ENCODE measurements around the gene CCND3. TPM values are rescaled to one million over a fixed set of nuclear protein-coding genes. Genes with fewer than 3 reads are reported as not detected.

CCND3 gene
- total RNA-seq, 2 experiments from 2014 or later, result 244 to 319 TPM

DNA sequence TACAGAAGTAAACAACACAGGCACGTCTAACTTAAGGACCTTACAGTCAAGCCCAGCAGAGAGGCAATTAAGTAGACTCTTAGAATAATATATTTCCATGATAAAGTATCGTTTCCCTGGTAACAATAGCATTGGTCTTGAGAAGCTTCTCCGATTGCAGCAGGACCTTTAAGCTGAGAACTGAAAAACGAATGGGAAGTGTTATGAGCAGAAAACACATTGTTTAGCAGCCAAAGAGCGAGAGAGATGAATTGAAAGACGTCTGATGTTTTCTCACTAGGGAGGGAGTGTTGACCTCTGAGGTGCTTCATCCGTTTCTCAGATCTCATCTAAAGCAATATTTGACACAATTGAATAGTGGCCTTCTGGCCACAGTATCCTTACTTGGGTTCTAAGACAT is 19.5 kb downstream of the CCND3 start:
- peak overlapping the region; percentile 92 for H3K4me3 ChIP-seq (ENCODE audit: low read depth, low read length, poor library complexity, severe bottlenecking)
- H2AFZ ChIP-seq (ENCODE audit: low read length), result no peak overlapping the region
- peaks cover 53% of the 10 kb centered on the region for H3K36me3 ChIP-seq (ENCODE audit: insufficient read depth, low read length)
- CTCF ChIA-PET (ENCODE audit: unreplicated experiment), result interaction anchor here (1.4 to 1.9 kb wide), 2 partner anchors 27 to 120 kb away, joined by 10 to 11 read pairs; partner anchors contain the start of gene USP49
- H3K9me2 ChIP-seq (ENCODE audit: insufficient read depth, low read length), result no peaks in the 10 kb centered on the region
- H3K27ac ChIP-seq (ENCODE audit: low read depth, low read length, poor library complexity, severe bottlenecking), result peak overlapping the region; percentile 74
- peaks cover 87% of the 10 kb centered on the region for H3K79me2 ChIP-seq (ENCODE audit: insufficient read depth, low read depth, low read length)
- DNase-seq (ENCODE audit: low spot score), result no peak
- no peak for TF ChIP-seq EZH2phosphoT487 (IDR thresholded peaks at IDR 0.05; ENCODE audit: borderline replicate concordance, low read depth, low read length)
- no peak for TF ChIP-seq CTCF (conservative IDR thresholded peaks at IDR 0.05; ENCODE audit: low read length)
- BruUV-seq (replicated peaks), result no TSS peak
- no peaks in the 10 kb centered on the region for H3K9me3 ChIP-seq (ENCODE audit: low read length)
- intact Hi-C loops (cut with micrococcal nuclease; ENCODE audit: unreplicated experiment), result loop anchor here (5.0 kb wide), 1 partner anchor 75 kb away; no protein-coding TSS in a partner anchor
- peaks cover 25% of the 10 kb centered on the region for H3K4me1 ChIP-seq (ENCODE audit: insufficient read depth, low read length, poor library complexity, severe bottlenecking)
- H4K20me1 ChIP-seq (ENCODE audit: insufficient read depth, low read length), result 0 out of 2 replicates have a peak, but pooled peaks cover 10% of the 10 kb centered on the region
- POLR2A ChIA-PET, result interaction anchor here (0.9 to 2.9 kb wide), 7 partner anchors 11 to 118 kb away, joined by 3 to 15 read pairs (median 7); partner anchors contain the start of genes CCND3 and USP49
- peak overlapping the region; percentile 95 for H3K4me2 ChIP-seq (ENCODE audit: low read length)

- H3K4me2 ChIP-seq (ENCODE audit: low read length), result peak overlapping the region; percentile 95
- peak overlapping the region; percentile 72; the same call in 1 of the 2 replicates for H2AFZ ChIP-seq (ENCODE audit: low read length)
- peak overlapping the region; percentile 74 for H3K27ac ChIP-seq (ENCODE audit: low read depth, low read length, poor library complexity, severe bottlenecking)
- intact Hi-C loops (cut with micrococcal nuclease; ENCODE audit: unreplicated experiment), result loop anchor here (1.0 to 5.0 kb wide), 4 partner anchors 74 to 134 kb away; partner anchors contain the start of gene TOMM6
- peak overlapping the region; percentile 92 for H3K4me3 ChIP-seq (ENCODE audit: low read depth, low read length, poor library complexity, severe bottlenecking)
- ChIA-PET POLR2A (interaction anchor here (0.8 to 2.9 kb wide), 11 partner anchors 12 to 296 kb away, joined by 3 to 15 read pairs (median 4); partner anchors contain the start of genes MRPS10, TOMM6 and USP49), CTCF (ENCODE audit: unreplicated experiment) (interaction anchor here (0.6 to 1.9 kb wide), 10 partner anchors 15 to 134 kb away, joined by 3 to 11 read pairs (median 4); partner anchors contain the start of genes CCND3, TAF8, TOMM6 and USP49)
- peaks cover 50% of the 10 kb centered on the region for H3K36me3 ChIP-seq (ENCODE audit: insufficient read depth, low read length)
- peaks cover 25% of the 10 kb centered on the region for H3K4me1 ChIP-seq (ENCODE audit: insufficient read depth, low read length, poor library complexity, severe bottlenecking)
- TF ChIP-seq CTCF (conservative IDR thresholded peaks at IDR 0.05; ENCODE audit: low read length), result no peak
- TF ChIP-seq EZH2phosphoT487 (IDR thresholded peaks at IDR 0.05; ENCODE audit: borderline replicate concordance, low read depth, low read length), result no peak
- H3K9me2 ChIP-seq (ENCODE audit: insufficient read depth, low read length), result no peaks in the 10 kb centered on the region
- no TSS peak for BruUV-seq (replicated peaks)
- DNase-seq (ENCODE audit: low spot score), result no peak
- H3K9me3 ChIP-seq (ENCODE audit: low read length), result no peaks in the 10 kb centered on the region
- 0 out of 2 replicates have a peak, but pooled peaks cover 8% of the 10 kb centered on the region for H4K20me1 ChIP-seq (ENCODE audit: insufficient read depth, low read length)
- peaks cover 82% of the 10 kb centered on the region for H3K79me2 ChIP-seq (ENCODE audit: insufficient read depth, low read depth, low read length)
Observed at GRCh38 chr6:41921712-41921998, 20.0 kb downstream of the CCND3 start.

Data from OCI-LY7 (cell line).